Measurements from ENCODE around the gene ITGA5.

Gene ITGA5

DNA sequence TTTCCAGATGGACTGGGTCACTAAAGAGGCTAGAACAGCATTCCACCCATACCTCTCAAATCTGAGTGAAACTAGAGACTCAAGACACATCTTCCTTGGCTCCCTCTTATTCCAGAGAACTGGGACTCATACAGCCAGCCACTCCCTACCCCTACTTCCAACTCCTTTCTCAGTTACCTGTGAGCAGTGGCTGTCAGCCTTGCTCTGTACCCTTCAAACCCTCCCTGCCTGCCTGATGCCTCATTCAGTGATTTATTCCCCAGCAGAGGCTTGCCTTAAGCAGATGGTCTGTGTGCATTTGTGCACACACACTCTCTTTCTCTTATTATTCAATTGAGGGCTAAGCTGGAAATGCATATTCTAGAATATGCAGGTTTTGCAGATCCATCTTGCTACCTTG lies 69.4 kb downstream of the ITGA5 start:
- no peak for DNase-seq

DNA sequence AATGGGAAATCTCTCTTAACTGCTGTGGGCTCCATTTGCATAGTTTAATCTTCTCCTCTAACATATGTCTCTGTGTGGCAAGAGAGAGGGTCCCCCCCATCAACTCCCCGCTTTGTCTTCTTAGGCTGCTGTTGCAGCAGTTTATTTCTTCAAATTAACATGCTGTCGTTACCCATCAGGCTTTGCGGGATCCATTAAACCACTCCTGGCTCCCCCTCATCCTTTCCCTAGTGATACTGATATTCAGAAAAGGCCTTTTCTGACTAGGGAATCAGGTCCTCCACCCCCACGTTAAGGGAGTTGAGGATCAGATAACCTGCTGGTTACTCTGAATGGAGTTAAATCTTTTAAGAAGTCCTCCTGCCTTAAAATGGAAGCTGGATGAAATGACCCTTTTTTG lies 70.0 kb downstream of the ITGA5 start:
- DNase-seq, result no peak

Measured in activated CD4-positive, alpha-beta T cell treated with anti-CD3 and anti-CD28 coated beads for 48 hours (primary cell).